Activated T-helper 1 cell treated with anti-CD3 and anti-CD28 coated beads, Interleukin-12 subunit alpha, Interleukin-12 subunit beta, Interleukin-2, Interleukin-4 antibody, amounts not matched to agents 30 ng/mL and 10 ng/mL and 1 ng/mL, durations not matched to agents 14 hours and 24 hours and 36 hours (primary cell): ENCODE measurements around the gene AK4. TPM values are rescaled to one million over a fixed set of nuclear protein-coding genes. Genes with fewer than 3 reads are reported as not detected.
"Not testable (repeated sequence)": the region's sequence is repeated elsewhere in the genome, so short reads cannot be mapped to it uniquely, and the experiment has no call there.

Experiments used
- DNase-seq: peaks from one replicate; pipeline ENCODE4 v3.0.0; 2021; ENCODE audit warnings: low spot score
- H3K27ac Mint-ChIP-seq: one replicate; pipeline ENCODE4 v1.8.0; 2021; ENCODE audit warnings: mild to moderate bottlenecking, mixed read lengths
- H3K27me3 Mint-ChIP-seq: one replicate; pipeline ENCODE4 v1.8.0; 2022; ENCODE audit warnings: mild to moderate bottlenecking, moderate library complexity, mixed read lengths; ENCODE audit not compliant: insufficient read depth
- H3K36me3 Mint-ChIP-seq: one replicate; pipeline ENCODE4 v1.8.0; 2021; ENCODE audit warnings: low read depth, mixed read lengths
- H3K4me1 Mint-ChIP-seq: one replicate; pipeline ENCODE4 v1.8.0; 2021; ENCODE audit warnings: low read depth, mixed read lengths
- H3K4me3 Mint-ChIP-seq: one replicate; pipeline ENCODE4 v1.8.0; 2021; ENCODE audit warnings: mild to moderate bottlenecking, moderate library complexity, mixed read lengths
- H3K9me3 Mint-ChIP-seq: one replicate; pipeline ENCODE4 v1.8.0; 2021; ENCODE audit warnings: mixed read lengths
- intact Hi-C: fragments of 100-400 bp; cut with micrococcal nuclease; formaldehyde crosslinking; loops from one replicate; pipeline ENCODE4 v1.15.1; 2024
- total RNA-seq: library from RNA; stranded (reverse); gene quantifications from 2 replicates; pipeline ENCODE4 v1.2.3, GENCODE V29; 2022

AK4 gene
- 108 TPM in 2 replicates for total RNA-seq

GRCh38 chr1:65148178-65148547, at the start of gene AK4:
TSS of gene AK4 (plus strand) at chr1:65148203. CDS start at chr1:65148408, 205 bp downstream.
- not testable (repeated sequence) for DNase-seq
- intact Hi-C loops: loop anchor here (1.0 to 10.0 kb wide), 9 partner anchors 81 to 1784 kb away; partner anchors contain the start of genes JAK1, LEPR and LEPROT

GRCh38 chr1:65103807-65104206, 44.2 kb upstream of the AK4 start:
- intact Hi-C loops: no loop called here
- DNase-seq: no peak
- H3K27me3 Mint-ChIP-seq: peaks cover 7% of the 10 kb centered on the region
- peaks cover 7% of the 10 kb centered on the region for H3K9me3 Mint-ChIP-seq
- no peak overlapping the region for H3K27ac Mint-ChIP-seq
- H3K36me3 Mint-ChIP-seq: no peaks in the 10 kb centered on the region
- H3K4me1 Mint-ChIP-seq: no peaks in the 10 kb centered on the region
- no peak overlapping the region for H3K4me3 Mint-ChIP-seq

More at GRCh38 chr1:65148178-65148547, at the start of gene AK4:
- Mint-ChIP-seq H3K4me3 (peak within 1 kb of the TSS; percentile 94), H3K27ac (peak within 1 kb of the TSS; percentile 90), H3K4me1 (peaks cover 46% of the 10 kb centered on the region), H3K36me3 (peaks cover 21% of the 10 kb centered on the region)
- H3K9me3 Mint-ChIP-seq, H3K27me3 Mint-ChIP-seq: not testable (repeated sequence)

GRCh38 chr1:65104854-65105534, 43.0 kb upstream of the AK4 start:
- Mint-ChIP-seq H3K27ac (no peak overlapping the region), H3K9me3 (peaks cover 3% of the 10 kb centered on the region), H3K4me1 (no peaks in the 10 kb centered on the region), H3K27me3 (peaks cover 10% of the 10 kb centered on the region), H3K4me3 (no peak overlapping the region), H3K36me3 (no peaks in the 10 kb centered on the region)
- no peak for DNase-seq
- intact Hi-C loops: no loop called here

GRCh38 chr1:65105596-65105995, 42.4 kb upstream of the AK4 start:
- H3K4me1 Mint-ChIP-seq: no peaks in the 10 kb centered on the region
- intact Hi-C loops: no loop called here
- H3K27ac Mint-ChIP-seq: no peak overlapping the region
- H3K4me3 Mint-ChIP-seq: no peak overlapping the region
- no peaks in the 10 kb centered on the region for H3K36me3 Mint-ChIP-seq
- no peak for DNase-seq
- H3K9me3 Mint-ChIP-seq: peaks cover 3% of the 10 kb centered on the region
- peaks cover 10% of the 10 kb centered on the region for H3K27me3 Mint-ChIP-seq

GRCh38 chr1:65108025-65108642, 39.9 kb upstream of the AK4 start:
- Mint-ChIP-seq H3K27ac (no peak overlapping the region), H3K27me3 (peaks cover 9% of the 10 kb centered on the region), H3K4me3 (no peak overlapping the region), H3K9me3 (no peaks in the 10 kb centered on the region), H3K36me3 (no peaks in the 10 kb centered on the region), H3K4me1 (no peaks in the 10 kb centered on the region)
- DNase-seq: no peak
- intact Hi-C loops: no loop called here

- Mint-ChIP-seq H3K4me3 (no peak overlapping the region), H3K27me3 (peaks cover 7% of the 10 kb centered on the region), H3K36me3 (no peaks in the 10 kb centered on the region), H3K9me3 (no peaks in the 10 kb centered on the region), H3K4me1 (no peaks in the 10 kb centered on the region), H3K27ac (no peak overlapping the region)
- DNase-seq: no peak
- intact Hi-C loops: no loop called here
Measured at GRCh38 chr1:65109487-65109886, 38.5 kb upstream of the AK4 start.

- no peaks in the 10 kb centered on the region for H3K9me3 Mint-ChIP-seq
- H3K36me3 Mint-ChIP-seq: no peaks in the 10 kb centered on the region
- H3K4me3 Mint-ChIP-seq: no peak overlapping the region
- H3K27ac Mint-ChIP-seq: no peak overlapping the region
- DNase-seq: no peak
- intact Hi-C loops: no loop called here
- no peaks in the 10 kb centered on the region for H3K4me1 Mint-ChIP-seq
- H3K27me3 Mint-ChIP-seq: peaks cover 7% of the 10 kb centered on the region
Measured at GRCh38 chr1:65112811-65113210, 35.2 kb upstream of the AK4 start.

- Mint-ChIP-seq H3K9me3 (no peaks in the 10 kb centered on the region), H3K4me3 (no peak overlapping the region), H3K4me1 (no peaks in the 10 kb centered on the region), H3K36me3 (no peaks in the 10 kb centered on the region), H3K27ac (no peak overlapping the region), H3K27me3 (peaks cover 5% of the 10 kb centered on the region)
- intact Hi-C loops: no loop called here
- DNase-seq: no peak
Measured at GRCh38 chr1:65113298-65113697, 34.7 kb upstream of the AK4 start.

GRCh38 chr1:65114322-65114721, 33.7 kb upstream of the AK4 start:
- intact Hi-C loops: no loop called here
- H3K4me1 Mint-ChIP-seq: no peaks in the 10 kb centered on the region
- peaks cover 4% of the 10 kb centered on the region for H3K27me3 Mint-ChIP-seq
- H3K36me3 Mint-ChIP-seq: no peaks in the 10 kb centered on the region
- DNase-seq: no peak
- H3K27ac Mint-ChIP-seq: no peak overlapping the region
- H3K9me3 Mint-ChIP-seq: no peaks in the 10 kb centered on the region
- no peak overlapping the region for H3K4me3 Mint-ChIP-seq

GRCh38 chr1:65119951-65120350, 28.1 kb upstream of the AK4 start:
- H3K36me3 Mint-ChIP-seq: no peaks in the 10 kb centered on the region
- H3K27ac Mint-ChIP-seq: no peak overlapping the region
- no peak overlapping the region for H3K4me3 Mint-ChIP-seq
- no peak for DNase-seq
- no peaks in the 10 kb centered on the region for H3K9me3 Mint-ChIP-seq
- intact Hi-C loops: no loop called here
- peaks cover 12% of the 10 kb centered on the region for H3K27me3 Mint-ChIP-seq
- H3K4me1 Mint-ChIP-seq: no peaks in the 10 kb centered on the region

- intact Hi-C loops, H3K4me3 Mint-ChIP-seq, H3K27ac Mint-ChIP-seq, DNase-seq, H3K4me1 Mint-ChIP-seq, H3K9me3 Mint-ChIP-seq, H3K36me3 Mint-ChIP-seq: not testable (repeated sequence)
- H3K27me3 Mint-ChIP-seq: peaks cover 13% of the 10 kb centered on the region
Measured at GRCh38 chr1:65129104-65129503, 18.9 kb upstream of the AK4 start.

GRCh38 chr1:65138524-65138923, 9.5 kb upstream of the AK4 start:
- H3K9me3 Mint-ChIP-seq: no peaks in the 10 kb centered on the region
- DNase-seq: no peak
- H3K4me1 Mint-ChIP-seq: peaks cover 6% of the 10 kb centered on the region
- H3K4me3 Mint-ChIP-seq: no peak overlapping the region
- intact Hi-C loops: no loop called here
- H3K27me3 Mint-ChIP-seq: peaks cover 15% of the 10 kb centered on the region
- H3K27ac Mint-ChIP-seq: no peak overlapping the region
- H3K36me3 Mint-ChIP-seq: no peaks in the 10 kb centered on the region

GRCh38 chr1:65139793-65140192, 8.2 kb upstream of the AK4 start:
- not testable (repeated sequence) for H3K36me3 Mint-ChIP-seq, H3K4me1 Mint-ChIP-seq, H3K9me3 Mint-ChIP-seq, H3K27ac Mint-ChIP-seq, H3K4me3 Mint-ChIP-seq, DNase-seq
- H3K27me3 Mint-ChIP-seq: peaks cover 12% of the 10 kb centered on the region
- intact Hi-C loops: loop anchor here (10.0 kb wide), 1 partner anchor 255 kb away; no protein-coding TSS in a partner anchor
